Testis (tissue), 5 donors: ENCODE results near the gene PTPRS. TPM values are rescaled to one million over a fixed set of nuclear protein-coding genes. Genes with fewer than 3 reads are reported as not detected.
"Not testable (repeated sequence)": the region's sequence is repeated elsewhere in the genome, so short reads cannot be mapped to it uniquely, and the experiment has no call there.

Experiments
- DNase-seq: peaks from one replicate; pipeline ENCODE4 v3.0.0-alpha.2; 2019
- H3K27ac ChIP-seq, 2 donors: fragments of 200-600 bp; sonication (generic); one replicate each; pipeline ENCODE4 v1.5.1; 2019
- H3K27me3 ChIP-seq: fragments of 200-600 bp; sonication (generic); one replicate; pipeline ENCODE4 v1.5.1; 2019
- H3K36me3 ChIP-seq: fragments of 200-600 bp; sonication (generic); one replicate; pipeline ENCODE4 v1.5.1; 2017; ENCODE audit warnings: low read depth; ENCODE audit errors: missing control alignments
- H3K4me1 ChIP-seq: fragments of 200-600 bp; sonication (generic); one replicate; pipeline ENCODE4 v1.5.1; 2019
- H3K4me3 ChIP-seq, 2 donors: fragments of 200-600 bp; sonication (generic); one replicate each; pipeline ENCODE4 v1.5.1; 2017 to 2019
- H3K9me3 ChIP-seq: fragments of 200-600 bp; sonication (generic); one replicate; pipeline ENCODE4 v1.5.1; 2017
- POLR2A ChIP-seq: fragments of 450-650 bp; IDR thresholded peaks from one replicate; pipeline ENCODE4 v1.6.1; 2017; ENCODE audit warnings: antibody characterized with exemption, mild to moderate bottlenecking, moderate library complexity
- WGBS, 2 donors: methylation state at CpG; one replicate each; pipeline ENCODE4 v1.1.5; 2018; 5-methylcytosine and 5-hydroxymethylcytosine counted together
- intact Hi-C: fragments of 100-400 bp; cut with DNase I; formaldehyde crosslinking; loops from one replicate; pipeline ENCODE4 v1.15.1; 2023; ENCODE audit warnings: low total_unique reads
- long read RNA-seq, 2 donors: transcript quantifications; one replicate each; lab custom pipeline, GENCODE V29; 2026
- polyA plus RNA-seq: library from polyadenylated mRNA; stranded (reverse); fragments of 350-450 nt; fragmentation: Illumina TruSeq; extraction: RNeasy Lipid Tissue Mini Kit (QIAGEN cat#74804); gene quantifications from one replicate; pipeline ENCODE4 v1.2.3, GENCODE V29; 2014; ENCODE audit warnings: low read depth, low replicate concordance; ENCODE audit not compliant: insufficient read depth
- total RNA-seq, 2 donors: library from RNA; depleted of rRNA; stranded (reverse); fragments of >200 nt; gene quantifications; one replicate each; pipeline ENCODE4 v1.2.3, GENCODE V29; 2016
- TF ChIP-seq, protein P1 (sequence below), 3 experiments: fragments of 450-650 bp in 2 of 3; fragments of 200-600 bp in 1 of 3; sonication (generic) in 1 of 3; IDR thresholded peaks; one replicate each; pipeline ENCODE4 v1.5.1; 2016 to 2019; ENCODE audit warnings: antibody characterized with exemption in 3 of 3, mild to moderate bottlenecking in 2 of 3, moderate library complexity in 1 of 3

PTPRS gene
- total RNA-seq = 100 to 1,000 TPM in 1 of 2 donors, 10 to 100 TPM in 1; 85.6 to 138 TPM
- 27.1 TPM for polyA plus RNA-seq
- long read RNA-seq, donor 1, partial matches to known transcripts = 5 of 5 reads
- long read RNA-seq, donor 1, other reads (novel, unspliced or antisense) = 0 of 5 reads
- long read RNA-seq, donor 2 = 0 reads

DNA sequence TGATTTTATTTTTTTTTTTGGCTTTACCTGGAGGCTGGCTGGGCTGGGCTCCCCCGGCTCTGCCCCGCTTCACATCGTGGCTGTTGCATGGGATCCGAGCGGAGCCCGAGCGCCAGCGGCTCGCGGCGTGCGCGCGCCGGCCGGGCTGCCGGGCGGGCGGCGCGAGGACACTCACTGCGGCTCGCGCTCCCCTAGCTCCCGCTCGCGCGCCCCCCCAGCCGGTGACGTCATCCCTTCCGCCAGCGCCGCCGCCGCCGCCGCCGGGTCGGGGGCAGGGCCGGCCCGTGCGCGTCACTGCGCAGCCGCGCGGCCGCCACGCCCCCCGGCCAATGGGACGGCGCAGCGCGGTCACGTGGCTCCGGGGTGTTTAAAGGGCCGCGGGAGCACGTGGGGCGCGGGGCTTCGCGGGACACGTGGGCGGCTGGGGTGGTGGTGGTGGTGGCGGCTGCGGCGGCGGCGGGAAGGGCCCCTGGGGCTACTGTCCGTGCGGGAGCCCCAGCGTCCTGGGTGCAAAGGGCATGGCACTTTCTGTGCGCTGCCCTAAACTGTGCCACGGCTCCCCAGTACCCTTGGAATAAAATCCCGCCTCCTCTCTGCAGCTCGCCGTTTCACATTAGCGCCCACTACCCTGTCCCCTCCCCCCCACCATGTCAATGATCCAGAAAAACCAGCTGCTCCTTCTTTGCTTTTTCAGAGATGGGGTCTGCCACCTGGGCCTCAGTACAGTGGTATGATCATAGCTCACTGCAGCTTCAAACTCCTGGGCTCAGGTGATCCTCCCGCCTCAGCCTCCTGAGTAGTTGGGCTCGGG, at the start of gene PTPRS:
PTPRS (minus strand) TSS at position 176 of the 811 bp plus-strand sequence. CDS start 54,672 bp downstream, outside the sequence.
- no peaks in the 10 kb centered on the region for H3K4me1 ChIP-seq
- no peaks in the 10 kb centered on the region for H3K27me3 ChIP-seq
- DNase-seq = peak; percentile 78
- H3K4me3 ChIP-seq = peak within 1 kb of the TSS; percentile 48 to 60
- no peak within 1 kb of the TSS for H3K27ac ChIP-seq
- 4 to 5% methylated on average over 36 to 71 of the region's 81 CpGs for WGBS, 2 donors
- intact Hi-C loops = no loop called here
- no peaks in the 10 kb centered on the region for H3K36me3 ChIP-seq
- TF ChIP-seq POLR2A = no peak
- TF ChIP-seq, protein P1, sequence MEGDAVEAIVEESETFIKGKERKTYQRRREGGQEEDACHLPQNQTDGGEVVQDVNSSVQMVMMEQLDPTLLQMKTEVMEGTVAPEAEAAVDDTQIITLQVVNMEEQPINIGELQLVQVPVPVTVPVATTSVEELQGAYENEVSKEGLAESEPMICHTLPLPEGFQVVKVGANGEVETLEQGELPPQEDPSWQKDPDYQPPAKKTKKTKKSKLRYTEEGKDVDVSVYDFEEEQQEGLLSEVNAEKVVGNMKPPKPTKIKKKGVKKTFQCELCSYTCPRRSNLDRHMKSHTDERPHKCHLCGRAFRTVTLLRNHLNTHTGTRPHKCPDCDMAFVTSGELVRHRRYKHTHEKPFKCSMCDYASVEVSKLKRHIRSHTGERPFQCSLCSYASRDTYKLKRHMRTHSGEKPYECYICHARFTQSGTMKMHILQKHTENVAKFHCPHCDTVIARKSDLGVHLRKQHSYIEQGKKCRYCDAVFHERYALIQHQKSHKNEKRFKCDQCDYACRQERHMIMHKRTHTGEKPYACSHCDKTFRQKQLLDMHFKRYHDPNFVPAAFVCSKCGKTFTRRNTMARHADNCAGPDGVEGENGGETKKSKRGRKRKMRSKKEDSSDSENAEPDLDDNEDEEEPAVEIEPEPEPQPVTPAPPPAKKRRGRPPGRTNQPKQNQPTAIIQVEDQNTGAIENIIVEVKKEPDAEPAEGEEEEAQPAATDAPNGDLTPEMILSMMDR (IDR thresholded peaks at IDR 0.05) = peak in 1 of 3 experiments; percentile 25
- no peaks in the 10 kb centered on the region for H3K9me3 ChIP-seq

DNA sequence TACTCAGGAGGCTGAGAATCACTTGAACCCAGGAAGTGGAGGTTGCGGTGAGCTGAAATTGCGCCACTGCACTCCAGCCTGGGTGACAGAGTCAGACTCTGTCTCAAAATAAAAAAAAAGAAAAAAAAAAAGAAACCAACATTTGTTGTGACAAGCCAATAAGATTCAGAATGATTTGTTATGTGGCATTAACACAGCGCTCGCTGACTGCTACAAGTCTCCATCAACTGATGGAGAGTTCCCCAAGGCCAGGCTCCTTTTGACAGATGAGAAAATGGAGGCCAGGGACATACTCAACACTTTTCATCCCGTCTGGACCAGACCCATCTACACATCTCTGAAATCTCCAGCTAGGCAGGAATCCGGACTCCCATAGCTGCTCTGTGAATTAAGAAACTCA, 48.7 kb upstream of the PTPRS start:
- Histone ChIP-seq H3K4me1 (no peaks in the 10 kb centered on the region), H3K9me3 (no peaks in the 10 kb centered on the region), H3K27ac (no peak overlapping the region), H3K4me3 (no peak overlapping the region), H3K36me3 (no peaks in the 10 kb centered on the region), H3K27me3 (no peaks in the 10 kb centered on the region)
- TF ChIP-seq, protein P1 (IDR thresholded peaks at IDR 0.05) = no peak
- WGBS, 2 donors = 85 to 89% methylated on average over 6 of the region's 6 CpGs
- no peak for DNase-seq
- intact Hi-C loops = no loop called here

DNA sequence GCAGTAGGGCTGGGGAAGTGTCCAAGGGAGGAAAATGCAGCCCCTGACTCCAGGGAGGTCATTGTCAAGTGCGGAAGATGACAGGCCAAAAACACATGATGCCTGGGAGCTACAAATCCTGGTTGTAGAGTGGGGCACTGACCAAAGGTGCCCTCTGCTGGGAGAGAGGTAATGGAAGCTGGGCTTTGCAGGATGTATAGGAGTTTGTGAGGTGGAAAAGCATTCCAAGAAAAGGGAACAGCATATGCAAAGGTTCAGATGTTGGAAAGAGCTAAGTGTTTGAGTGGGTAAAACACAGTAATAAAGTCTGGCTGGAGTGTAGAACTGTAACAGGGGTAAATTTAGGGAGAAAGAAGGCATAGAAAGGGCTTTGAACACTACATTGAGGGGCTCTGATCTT, 46.9 kb upstream of the PTPRS start:
- no peaks in the 10 kb centered on the region for H3K9me3 ChIP-seq
- H3K36me3 ChIP-seq = no peaks in the 10 kb centered on the region
- no peak overlapping the region for H3K27ac ChIP-seq
- no peak overlapping the region for H3K4me3 ChIP-seq
- 93 to 94% methylated on average over 1 of the region's 1 CpG for WGBS, 2 donors
- H3K4me1 ChIP-seq = no peaks in the 10 kb centered on the region
- TF ChIP-seq, protein P1 (IDR thresholded peaks at IDR 0.05) = no peak
- TF ChIP-seq POLR2A = no peak
- intact Hi-C loops = no loop called here
- DNase-seq = no peak
- no peaks in the 10 kb centered on the region for H3K27me3 ChIP-seq

DNA sequence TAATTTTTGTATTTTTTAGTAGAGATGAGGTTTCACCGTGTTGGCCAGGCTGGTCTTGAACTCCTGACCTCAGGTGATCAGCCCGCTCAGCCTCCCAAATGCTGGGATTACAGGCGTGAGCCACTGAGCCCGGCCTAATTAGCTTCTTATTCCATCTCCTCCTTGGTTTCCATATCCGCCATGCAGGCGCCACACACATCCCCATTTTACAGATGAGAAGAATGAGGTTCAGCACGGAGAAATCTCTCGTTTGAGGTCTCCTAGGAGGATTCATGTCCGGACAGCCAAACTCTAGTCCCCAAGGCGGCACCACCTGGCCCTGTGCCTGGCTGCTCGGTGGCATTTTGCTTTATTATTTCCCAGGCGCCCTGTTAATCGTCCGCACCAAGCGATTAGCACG, 46.2 kb upstream of the PTPRS start:
- H3K4me3 ChIP-seq = no peak overlapping the region
- intact Hi-C loops = no loop called here
- DNase-seq = no peak
- no peaks in the 10 kb centered on the region for H3K9me3 ChIP-seq
- H3K27me3 ChIP-seq = no peaks in the 10 kb centered on the region
- no peak for TF ChIP-seq POLR2A
- TF ChIP-seq, protein P1 (IDR thresholded peaks at IDR 0.05) = no peak
- H3K4me1 ChIP-seq = no peaks in the 10 kb centered on the region
- 88 to 93% methylated on average over 16 of the region's 16 CpGs for WGBS, 2 donors
- no peaks in the 10 kb centered on the region for H3K36me3 ChIP-seq
- no peak overlapping the region for H3K27ac ChIP-seq

DNA sequence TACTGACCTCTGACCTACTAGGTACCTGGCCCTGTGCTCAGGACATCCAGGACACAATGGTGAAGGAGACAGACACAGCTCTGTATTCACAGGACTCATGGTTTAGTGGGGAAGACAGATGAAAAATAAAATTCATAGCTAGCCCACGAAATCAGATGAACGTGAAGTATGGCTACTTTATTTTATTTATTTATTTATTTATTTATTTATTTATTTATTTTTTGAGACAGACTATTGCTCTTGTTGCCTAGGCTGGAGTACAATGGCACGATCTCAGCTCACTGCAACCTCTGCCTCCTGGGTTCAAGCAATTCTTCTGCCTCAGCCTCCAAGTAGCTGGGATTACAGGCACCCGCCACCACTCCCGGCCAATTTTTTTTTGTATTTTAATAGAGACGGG, 40.6 kb upstream of the PTPRS start:
- H3K27me3 ChIP-seq, H3K36me3 ChIP-seq, intact Hi-C loops, H3K4me3 ChIP-seq, H3K9me3 ChIP-seq, H3K4me1 ChIP-seq, DNase-seq, H3K27ac ChIP-seq: not testable (repeated sequence)
- 94% methylated on average over 6 of the region's 6 CpGs for WGBS, 2 donors
